ENCODE results near the gene RNF144B.

RNF144B gene

GRCh38 chr6:18488004-18488403 lies 100.9 kb downstream of the RNF144B start:
- no peak for DNase-seq (ENCODE audit: low spot score)

GRCh38 chr6:18488526-18489270 lies 101.5 kb downstream of the RNF144B start:
- no peak for DNase-seq (ENCODE audit: low spot score)

DNA sequence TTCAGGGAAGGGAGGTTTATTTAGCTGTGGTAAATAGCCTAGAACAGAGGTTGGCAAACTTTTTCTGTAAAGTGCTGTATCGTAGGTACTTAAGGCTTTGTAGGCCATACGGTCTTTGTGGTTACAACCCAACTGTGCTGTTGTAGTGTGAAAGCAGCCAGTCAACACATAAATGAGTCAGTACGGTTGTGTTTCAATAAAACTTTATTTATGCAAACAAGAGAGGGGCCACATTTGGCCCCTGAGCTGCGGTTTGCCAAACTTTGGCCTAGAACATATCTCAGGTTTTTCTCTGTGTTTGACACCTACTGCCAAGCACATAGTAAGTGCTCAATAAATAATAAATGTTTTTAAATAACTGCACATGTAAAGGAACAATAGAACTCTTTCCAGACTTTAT lies 102.2 kb downstream of the RNF144B start:
- no peak for DNase-seq (ENCODE audit: low spot score)

GRCh38 chr6:18491308-18492045 lies 104.3 kb downstream of the RNF144B start:
- no peak for DNase-seq (ENCODE audit: low spot score)

- no peak for DNase-seq (ENCODE audit: low spot score)
Measured at GRCh38 chr6:18492972-18493371, 105.8 kb downstream of the RNF144B start.

DNA sequence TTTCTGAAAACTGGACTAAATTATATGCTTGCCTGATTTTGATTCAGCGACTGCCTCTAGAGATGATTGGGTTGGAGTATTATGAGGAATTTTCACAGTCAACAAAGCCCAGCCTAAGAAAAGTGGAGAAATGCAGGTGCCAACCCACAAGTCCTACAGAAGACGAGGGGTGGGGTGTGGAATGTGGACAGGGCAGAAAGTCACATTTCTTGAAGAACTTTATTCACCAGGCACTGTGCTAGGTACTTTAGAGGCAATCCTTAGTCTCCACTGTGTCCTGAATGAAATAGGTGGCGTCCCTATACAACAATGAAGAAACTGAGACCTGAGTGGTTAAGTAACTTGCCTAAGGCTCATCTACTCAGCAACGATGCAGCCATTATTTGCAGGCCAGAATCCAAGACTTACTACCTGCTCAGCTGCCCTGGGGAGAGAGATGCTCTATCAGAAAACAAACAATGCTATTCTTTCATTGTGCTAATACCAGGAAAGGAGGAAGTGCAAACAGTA lies 106.3 kb downstream of the RNF144B start:
- DNase-seq (ENCODE audit: low spot score): no peak

GRCh38 chr6:18493925-18494324 lies 106.8 kb downstream of the RNF144B start:
- no peak for DNase-seq (ENCODE audit: low spot score)

GRCh38 chr6:18495236-18495635 lies 108.1 kb downstream of the RNF144B start:
- DNase-seq (ENCODE audit: low spot score): no peak

DNA sequence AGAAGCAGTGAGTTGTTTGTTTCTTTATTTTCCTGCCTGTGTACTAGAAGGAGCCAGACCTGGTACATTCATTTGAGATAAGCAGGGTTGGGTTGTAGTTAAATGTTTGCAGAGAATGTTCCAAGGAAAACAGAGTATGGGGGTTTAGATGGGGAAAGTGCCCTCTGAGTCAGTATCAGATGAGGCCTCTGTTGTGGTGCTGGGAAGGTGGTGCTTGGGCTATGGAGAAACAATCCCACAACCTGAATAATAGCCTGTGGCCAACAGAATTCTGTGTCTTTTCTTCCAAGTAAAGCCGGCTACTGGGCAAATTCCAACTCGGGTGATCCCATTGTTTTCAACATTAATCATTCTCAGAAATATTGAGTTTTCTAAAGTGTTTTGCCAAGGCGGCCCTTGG lies 109.3 kb downstream of the RNF144B start:
- no peak for DNase-seq (ENCODE audit: low spot score)

GRCh38 chr6:18497006-18497405 lies 109.9 kb downstream of the RNF144B start:
- DNase-seq (ENCODE audit: low spot score): no peak

- DNase-seq (ENCODE audit: low spot score): no peak
Measured at GRCh38 chr6:18498408-18498807, 111.3 kb downstream of the RNF144B start.

DNA sequence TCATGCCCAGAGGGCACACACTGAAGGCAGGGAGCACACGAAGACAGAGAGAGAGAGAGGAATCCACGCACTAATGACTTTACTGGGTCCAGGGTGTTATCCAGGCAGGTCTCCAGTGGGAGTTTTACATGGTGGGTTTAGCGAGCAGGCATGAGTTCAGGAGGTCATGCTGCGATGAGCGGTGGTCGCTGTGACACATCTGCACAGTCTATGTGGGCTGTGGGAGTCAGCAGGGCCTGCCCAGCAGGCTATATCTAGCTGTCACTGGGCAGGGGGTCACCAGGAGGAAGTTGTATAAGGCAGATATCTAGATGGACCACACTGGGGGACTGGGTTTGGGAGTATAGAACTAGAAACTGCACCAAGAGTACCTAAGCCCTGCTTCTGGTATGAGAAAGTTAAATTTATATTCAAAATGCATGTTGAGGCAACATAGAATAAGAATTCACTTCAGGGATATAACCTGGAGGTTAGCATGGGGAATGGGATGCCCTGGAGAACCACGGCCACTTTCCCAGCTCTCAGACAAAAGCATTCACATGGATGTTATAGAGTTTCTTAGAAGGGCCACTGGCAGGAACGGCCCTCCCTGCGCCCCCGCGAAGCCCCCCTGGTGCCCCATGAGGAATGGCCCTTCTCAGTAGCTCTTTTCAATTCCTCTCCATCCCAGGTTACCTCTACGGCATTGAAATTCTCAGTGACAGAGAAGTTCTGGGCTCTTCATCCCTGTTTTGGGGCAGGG lies 113.9 kb downstream of the RNF144B start:
- no peak for DNase-seq (ENCODE audit: low spot score)

DNA sequence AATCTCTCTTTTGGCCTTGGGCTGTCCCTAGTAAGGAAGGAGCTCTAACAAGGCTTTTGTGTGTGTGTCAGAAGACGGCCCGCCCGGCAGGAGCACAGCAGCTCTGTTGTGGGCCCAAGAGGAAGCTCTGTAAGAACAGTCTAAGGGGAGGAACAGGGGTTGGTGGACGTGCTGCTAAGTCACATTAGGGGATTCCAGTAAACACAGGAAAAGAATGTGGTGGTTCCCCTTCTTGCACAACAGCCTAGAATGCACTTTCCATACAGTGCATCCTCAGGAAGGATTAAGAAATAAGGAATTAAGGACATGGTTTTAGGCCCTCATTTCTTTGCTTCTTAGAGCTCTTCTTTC lies 114.5 kb downstream of the RNF144B start:
- peak; percentile 60 for DNase-seq (ENCODE audit: low spot score)

GRCh38 chr6:18503206-18503592 lies 116.0 kb downstream of the RNF144B start:
- DNase-seq (ENCODE audit: low spot score): no peak

GRCh38 chr6:18503593-18504231 lies 116.6 kb downstream of the RNF144B start:
- peak; percentile 92 for DNase-seq (ENCODE audit: low spot score)

- DNase-seq (ENCODE audit: low spot score): no peak
Measured at GRCh38 chr6:18504232-18504596, 117.1 kb downstream of the RNF144B start.

DNA sequence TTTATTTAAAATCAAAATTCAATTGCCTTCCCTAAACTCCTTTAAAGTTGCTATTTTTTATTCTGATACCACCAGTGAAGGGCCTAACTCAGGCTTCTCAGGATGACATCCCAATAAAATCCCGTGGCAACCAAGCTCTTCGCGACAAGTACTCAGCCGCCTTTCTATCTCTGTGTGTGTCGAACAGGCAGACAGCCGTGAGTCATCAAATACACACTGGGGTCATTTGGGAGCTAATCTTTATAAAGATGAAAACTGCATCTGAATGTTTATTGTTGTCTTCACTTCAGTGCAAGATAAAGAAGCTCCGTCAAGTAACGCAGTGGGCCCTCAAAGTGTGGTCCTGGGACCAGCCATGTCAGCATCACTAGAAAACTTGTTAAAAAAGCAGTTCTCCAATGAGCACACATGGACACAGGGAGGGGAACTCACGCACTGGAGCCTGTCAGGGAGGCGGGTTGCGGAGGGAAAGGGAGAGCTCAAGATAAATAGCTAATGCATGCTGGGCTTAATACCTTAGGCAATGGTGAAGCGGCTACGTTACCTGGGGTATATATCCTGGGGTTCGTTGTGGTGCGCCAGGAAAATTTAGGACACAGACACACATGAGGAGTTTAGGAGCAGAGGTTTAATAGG lies 119.3 kb downstream of the RNF144B start:
- DNase-seq (ENCODE audit: low spot score): no peak

DNA sequence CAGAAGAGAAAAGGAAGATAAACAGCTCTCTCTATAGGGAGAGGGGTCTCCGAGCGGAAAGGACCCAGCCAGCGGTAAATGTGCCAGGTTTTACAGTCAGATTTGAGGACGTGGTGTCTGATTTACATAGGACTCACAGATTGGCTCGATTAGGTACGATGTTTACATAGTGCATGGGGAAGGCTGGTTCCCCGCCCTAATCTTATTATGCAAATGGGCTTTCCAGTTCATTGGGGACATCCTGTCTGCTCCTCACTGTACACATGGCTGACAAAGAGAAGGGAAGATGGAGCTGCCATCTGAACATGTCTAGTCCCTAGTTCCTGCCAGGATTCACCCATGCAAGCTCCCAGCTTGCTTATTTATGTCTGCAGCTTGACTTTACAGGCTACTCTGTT lies 119.9 kb downstream of the RNF144B start:
- DNase-seq (ENCODE audit: low spot score): no peak

DNA sequence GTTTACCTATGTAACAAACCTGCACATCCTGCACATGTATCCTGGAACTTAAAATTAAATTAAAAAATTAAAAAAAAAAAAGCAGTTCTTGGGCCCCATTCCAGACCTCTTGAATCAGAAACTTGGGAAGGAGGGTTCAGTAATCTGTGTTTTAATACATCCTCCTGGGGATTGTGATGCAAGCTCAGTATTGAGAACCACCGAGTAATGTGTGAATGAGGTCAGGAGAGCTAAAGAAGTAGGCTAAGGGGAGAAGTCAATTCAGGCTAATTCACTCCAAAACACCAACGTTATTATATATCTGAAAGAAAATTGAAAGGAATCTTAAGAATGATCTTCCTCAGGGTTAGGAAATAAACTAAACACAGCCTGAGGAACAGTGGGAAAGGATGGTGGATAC lies 120.4 kb downstream of the RNF144B start:
- DNase-seq (ENCODE audit: low spot score): no peak

- DNase-seq (ENCODE audit: low spot score): no peak
Measured at GRCh38 chr6:18509871-18510643, 122.9 kb downstream of the RNF144B start.

DNA sequence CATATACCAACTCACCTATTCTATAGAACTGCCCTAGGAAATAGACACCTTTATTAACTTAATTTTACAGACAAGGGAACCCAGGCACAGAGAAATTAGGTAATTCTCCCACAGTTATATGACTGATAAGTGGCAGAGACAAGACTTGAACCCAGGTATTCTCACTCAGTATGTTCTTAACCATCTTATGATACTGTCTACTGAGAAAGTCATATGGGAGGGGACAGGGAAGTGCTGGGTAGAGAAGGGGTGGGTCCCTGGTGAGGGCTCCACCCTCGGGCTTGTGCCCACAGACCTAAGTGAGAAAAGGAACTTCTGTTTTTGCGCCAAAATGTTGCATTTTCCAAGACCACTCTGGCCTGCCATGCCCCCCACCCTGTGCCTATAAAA lies 123.5 kb downstream of the RNF144B start:
- DNase-seq (ENCODE audit: low spot score): no peak

Data from Ammon's horn (tissue), 1 donor.